ENCODE data around the gene CLCA1.

CLCA1 gene

DNA sequence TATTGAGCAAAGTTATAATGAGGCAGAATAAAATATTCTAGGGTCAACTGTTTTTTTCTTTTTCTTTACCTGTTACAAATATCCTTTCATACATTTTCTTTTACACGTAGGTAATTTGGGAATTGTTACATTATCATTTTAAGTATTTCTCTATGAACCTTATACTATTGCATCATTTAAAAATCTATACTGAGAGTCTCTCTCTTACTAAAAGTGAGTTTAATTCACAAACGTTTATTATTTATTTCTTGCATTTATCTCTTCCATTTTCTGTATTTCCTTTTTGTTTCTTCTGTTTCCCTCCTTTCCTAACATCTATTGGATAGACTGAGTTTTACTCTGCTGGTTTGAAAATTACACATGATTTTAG is 52.8 kb downstream of the CLCA1 start:
- no peaks in the 10 kb centered on the region for H3K27me3 ChIP-seq
- DNase-seq, result no peak
- no peaks in the 10 kb centered on the region for H3K36me3 ChIP-seq
- no peak overlapping the region for H3K4me3 ChIP-seq (ENCODE audit: low read depth, low read length)
- H3K9me3 ChIP-seq, result no peaks in the 10 kb centered on the region
- no peaks in the 10 kb centered on the region for H3K4me1 ChIP-seq
- TF ChIP-seq CTCF (IDR thresholded peaks at IDR 0.05; ENCODE audit: low read depth, low read length), result no peak

GRCh38 chr1:86522240-86522639 is 53.5 kb downstream of the CLCA1 start:
- Histone ChIP-seq H3K9me3 (no peaks in the 10 kb centered on the region), H3K36me3 (no peaks in the 10 kb centered on the region), H3K4me1 (no peaks in the 10 kb centered on the region), H3K4me3 (ENCODE audit: low read depth, low read length) (no peak overlapping the region), H3K27me3 (no peaks in the 10 kb centered on the region)
- TF ChIP-seq CTCF (IDR thresholded peaks at IDR 0.05; ENCODE audit: low read depth, low read length), result no peak
- DNase-seq, result no peak

DNA sequence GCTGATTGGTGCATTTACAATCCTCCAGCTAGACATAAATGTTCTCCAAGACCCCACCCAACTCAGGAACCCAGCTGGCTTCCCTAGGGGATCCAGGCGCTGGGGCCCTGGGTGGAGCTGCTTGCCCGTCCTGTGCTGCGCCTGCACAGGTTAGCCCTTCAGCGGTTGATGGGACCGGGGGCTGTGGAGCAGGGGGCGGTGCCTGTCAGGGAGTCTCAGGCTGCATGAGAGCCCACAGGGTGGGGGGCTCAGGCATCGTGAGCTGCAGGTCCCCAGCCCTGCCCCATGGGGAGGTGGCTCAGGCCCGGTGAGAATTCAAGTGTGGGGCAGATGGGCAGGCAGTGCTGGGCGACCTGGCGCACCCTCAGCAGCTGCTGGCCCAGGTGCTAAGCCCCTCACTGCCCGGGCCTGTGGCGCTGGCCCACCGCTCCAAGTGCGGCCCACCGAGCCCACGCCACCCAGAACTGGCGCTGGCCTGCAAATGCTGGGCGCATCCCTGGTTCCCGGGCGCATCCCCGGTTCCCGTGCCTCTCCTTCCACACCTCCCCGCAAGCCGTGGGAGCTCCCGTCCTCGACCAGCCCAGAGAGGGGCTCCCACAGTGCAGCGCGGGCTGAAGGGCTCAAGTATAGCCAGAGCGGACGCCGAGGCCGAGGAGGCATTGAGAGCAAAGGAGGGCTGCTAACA is 55.1 kb downstream of the CLCA1 start:
- Histone ChIP-seq H3K27me3 (no peaks in the 10 kb centered on the region), H3K4me1 (no peaks in the 10 kb centered on the region), H3K36me3 (no peaks in the 10 kb centered on the region), H3K4me3 (ENCODE audit: low read depth, low read length) (no peak overlapping the region), H3K9me3 (no peaks in the 10 kb centered on the region)
- TF ChIP-seq CTCF (IDR thresholded peaks at IDR 0.05; ENCODE audit: low read depth, low read length), result no peak
- DNase-seq, result no peak

DNA sequence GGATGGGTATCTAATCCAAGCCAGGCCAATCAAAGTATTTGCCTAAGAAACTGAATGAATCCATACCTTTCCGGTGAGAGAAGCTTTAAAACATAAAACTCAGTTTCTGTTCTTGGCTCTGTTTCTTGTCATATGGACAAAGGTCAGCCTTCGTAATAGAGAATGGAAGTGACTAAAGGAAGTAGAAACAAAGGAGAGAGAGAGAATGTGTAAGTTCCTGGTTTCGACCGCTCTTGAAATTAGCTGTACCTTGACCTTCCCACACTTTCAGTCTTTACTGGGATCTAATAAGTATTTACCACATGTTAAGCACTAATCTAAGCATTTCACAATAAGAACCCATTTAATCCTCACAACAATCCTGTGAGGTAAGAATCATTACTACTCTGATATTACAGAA is 58.6 kb downstream of the CLCA1 start:
- no peak for DNase-seq
- Histone ChIP-seq H3K36me3 (no peaks in the 10 kb centered on the region), H3K4me1 (no peaks in the 10 kb centered on the region), H3K4me3 (ENCODE audit: low read depth, low read length) (no peak overlapping the region), H3K27me3 (no peaks in the 10 kb centered on the region), H3K9me3 (no peaks in the 10 kb centered on the region)
- TF ChIP-seq CTCF (IDR thresholded peaks at IDR 0.05; ENCODE audit: low read depth, low read length), result no peak

GRCh38 chr1:86530211-86530845 is 61.6 kb downstream of the CLCA1 start:
- Histone ChIP-seq H3K4me3 (ENCODE audit: low read depth, low read length) (no peak overlapping the region), H3K36me3 (no peaks in the 10 kb centered on the region), H3K4me1 (no peaks in the 10 kb centered on the region), H3K9me3 (no peaks in the 10 kb centered on the region), H3K27me3 (no peaks in the 10 kb centered on the region)
- no peak for TF ChIP-seq CTCF (IDR thresholded peaks at IDR 0.05; ENCODE audit: low read depth, low read length)
- no peak for DNase-seq

DNA sequence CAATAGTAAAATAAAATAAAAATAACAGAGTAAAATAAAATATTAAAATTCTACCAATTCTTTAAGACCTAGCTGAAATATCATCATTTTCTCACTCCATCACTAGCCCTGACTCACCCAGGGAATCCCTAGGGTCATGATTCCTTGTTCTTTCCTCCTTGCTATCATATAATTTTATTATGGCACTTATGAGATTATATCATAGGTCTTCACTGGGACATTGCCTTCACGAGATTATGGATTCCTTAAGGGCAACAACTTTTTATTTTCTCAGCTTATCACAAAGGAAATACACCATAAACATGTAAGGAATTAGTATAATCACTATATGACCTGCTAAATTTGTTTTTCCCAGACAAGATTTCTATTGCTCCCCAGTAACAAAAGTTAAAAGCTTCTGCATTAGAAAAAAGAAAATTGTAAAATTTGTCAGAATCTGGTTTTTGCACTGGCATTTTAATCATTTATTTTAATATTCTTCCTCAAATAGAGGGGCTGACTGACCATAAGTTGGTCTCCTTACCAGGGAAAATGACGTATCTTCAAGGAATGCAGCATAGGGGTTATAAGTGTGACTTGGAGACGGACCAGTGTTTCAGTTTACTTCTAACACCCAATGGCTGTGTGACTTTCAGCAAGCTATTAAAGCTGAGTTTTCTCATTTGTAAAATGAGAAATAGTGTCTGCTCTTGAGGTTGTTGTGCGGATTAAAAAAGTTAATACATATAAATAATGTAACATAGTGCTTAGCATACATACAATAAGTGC is 69.4 kb downstream of the CLCA1 start:
- Histone ChIP-seq H3K36me3 (no peaks in the 10 kb centered on the region), H3K27me3 (no peaks in the 10 kb centered on the region), H3K4me3 (ENCODE audit: low read depth, low read length) (no peak overlapping the region), H3K4me1 (no peaks in the 10 kb centered on the region), H3K9me3 (no peaks in the 10 kb centered on the region)
- TF ChIP-seq CTCF (IDR thresholded peaks at IDR 0.05; ENCODE audit: low read depth, low read length), result no peak
- no peak for DNase-seq

All from BE2C (cell line).